MM.1S (cell line): ENCODE results near the gene DDX25.
A peak's percentile ranks its signal among the peaks of the same experiment; 100 is the strongest.

ENCODE experiments used
- DNase-seq: peaks from one replicate; pipeline ENCODE4 v3.0.0-alpha.2; 2015
- H2AFZ ChIP-seq: fragments of 300-600 bp; sonication (generic); 2 replicates; pipeline ENCODE4 v1.6.0; 2016; ENCODE audit warnings: antibody characterized with exemption, low read length
- H3F3A ChIP-seq: fragments of 300-600 bp; sonication (generic); 2 replicates; pipeline ENCODE4 v1.6.1; 2016; ENCODE audit warnings: mild to moderate bottlenecking, antibody characterized with exemption, low read length, moderate library complexity, mixed read lengths; ENCODE audit not compliant: insufficient read depth
- H3K27ac ChIP-seq: fragments of 300-600 bp; sonication (generic); 2 replicates; pipeline ENCODE4 v1.5.1; 2016; ENCODE audit warnings: mild to moderate bottlenecking, low read length
- H3K27me3 ChIP-seq: fragments of 300-600 bp; sonication (generic); replicated peaks from 2 replicates; pipeline ENCODE4 v1.6.0; 2016; ENCODE audit warnings: low read length; ENCODE audit not compliant: insufficient read depth
- H3K36me3 ChIP-seq: fragments of 300-600 bp; sonication (generic); replicated peaks from 2 replicates; pipeline ENCODE4 v1.6.1; 2016; ENCODE audit warnings: mild to moderate bottlenecking, low read length, mixed read lengths; ENCODE audit not compliant: insufficient read depth
- H3K4me1 ChIP-seq: fragments of 300-600 bp; sonication (generic); 2 replicates; pipeline ENCODE4 v1.6.1; 2016; ENCODE audit warnings: low read length, mixed read lengths
- H3K4me2 ChIP-seq: fragments of 300-600 bp; sonication (generic); 2 replicates; pipeline ENCODE4 v1.6.0; 2016; ENCODE audit warnings: low read depth, low read length
- H3K4me3 ChIP-seq: fragments of 300-600 bp; sonication (generic); 2 replicates; pipeline ENCODE4 v1.5.1; 2016; ENCODE audit warnings: low read length, mixed read lengths
- H3K79me2 ChIP-seq: fragments of 300-600 bp; sonication (generic); 2 replicates; pipeline ENCODE4 v1.6.1; 2016; ENCODE audit warnings: mixed run types, low read length, mixed read lengths
- H3K9ac ChIP-seq: fragments of 300-600 bp; sonication (generic); 2 replicates; pipeline ENCODE4 v1.6.1; 2016; ENCODE audit warnings: low read length, mixed read lengths
- H3K9me2 ChIP-seq: fragments of 300-600 bp; sonication (generic); replicated peaks from 2 replicates; pipeline ENCODE4 v1.6.1; 2016; ENCODE audit warnings: mild to moderate bottlenecking, low read length, mixed read lengths; ENCODE audit not compliant: insufficient read depth
- H3K9me3 ChIP-seq: fragments of 300-600 bp; sonication (generic); replicated peaks from 2 replicates; pipeline ENCODE4 v1.6.1; 2016; ENCODE audit warnings: mild to moderate bottlenecking, low read length, mixed read lengths; ENCODE audit not compliant: insufficient read depth
- H4K20me1 ChIP-seq: fragments of 300-600 bp; sonication (generic); 2 replicates; pipeline ENCODE4 v1.6.1; 2016; ENCODE audit warnings: mild to moderate bottlenecking, low read length, moderate library complexity, mixed read lengths; ENCODE audit not compliant: insufficient read depth
- EZH2 ChIP-seq: fragments of 300-600 bp; sonication (generic); optimal IDR thresholded peaks from 2 replicates; pipeline ENCODE3; 2017; ENCODE audit warnings: low read depth, mild to moderate bottlenecking, antibody characterized with exemption, low read length, mixed read lengths
- EZH2phosphoT487 ChIP-seq: fragments of 300-600 bp; sonication (generic); IDR thresholded peaks from 2 replicates; pipeline ENCODE4 v1.6.1; 2018; ENCODE audit warnings: antibody characterized with exemption, low read length
- TF ChIP-seq, protein P1 (sequence below): fragments of 300-600 bp; sonication (generic); IDR thresholded peaks from 2 replicates; pipeline ENCODE4 v1.5.1; 2016; ENCODE audit warnings: antibody characterized with exemption, low read length, mixed read lengths

DDX25 gene

DNA sequence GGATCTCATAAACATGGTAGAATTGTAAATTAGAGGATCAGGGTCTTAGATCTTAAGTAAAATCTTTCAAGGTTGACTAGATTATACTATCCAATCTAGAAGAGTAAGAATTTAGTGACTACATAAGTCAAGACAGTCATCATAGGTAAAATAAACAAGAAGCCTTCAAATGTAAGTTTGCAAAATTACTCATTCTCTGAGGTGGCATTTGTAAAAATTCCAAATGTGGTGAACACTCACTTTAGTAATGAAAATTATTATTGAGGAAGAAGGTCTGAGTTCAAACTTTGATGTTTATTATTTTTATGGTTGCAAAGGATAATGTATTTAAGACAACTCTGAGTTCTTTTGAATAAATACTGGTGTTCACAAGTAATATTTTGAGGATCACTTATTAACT is 12.2 kb upstream of the DDX25 start:
- no peak overlapping the region for H3K4me3 ChIP-seq
- no peak overlapping the region for H3K27ac ChIP-seq
- no peak overlapping the region for H3K4me2 ChIP-seq

GRCh38 chr11:125892994-125893393 is 11.3 kb upstream of the DDX25 start:
- Histone ChIP-seq H3K9me3 (no peaks in the 10 kb centered on the region), H3F3A (peaks cover 3% of the 10 kb centered on the region; the same call in 1 of the 2 replicates), H3K36me3 (peaks cover 9% of the 10 kb centered on the region; the same call in 1 of the 2 replicates), H3K9me2 (no peaks in the 10 kb centered on the region), H3K27ac (no peak overlapping the region), H3K4me2 (no peak overlapping the region), H4K20me1 (no peaks in the 10 kb centered on the region), H3K4me1 (0 out of 2 replicates have a peak, but pooled peaks cover 9% of the 10 kb centered on the region), H3K4me3 (no peak overlapping the region), H2AFZ (no peak overlapping the region), H3K79me2 (peaks cover 100% of the 10 kb centered on the region), H3K27me3 (no peaks in the 10 kb centered on the region), H3K9ac (no peak overlapping the region)
- TF ChIP-seq EZH2phosphoT487 = no peak
- TF ChIP-seq, protein P1, sequence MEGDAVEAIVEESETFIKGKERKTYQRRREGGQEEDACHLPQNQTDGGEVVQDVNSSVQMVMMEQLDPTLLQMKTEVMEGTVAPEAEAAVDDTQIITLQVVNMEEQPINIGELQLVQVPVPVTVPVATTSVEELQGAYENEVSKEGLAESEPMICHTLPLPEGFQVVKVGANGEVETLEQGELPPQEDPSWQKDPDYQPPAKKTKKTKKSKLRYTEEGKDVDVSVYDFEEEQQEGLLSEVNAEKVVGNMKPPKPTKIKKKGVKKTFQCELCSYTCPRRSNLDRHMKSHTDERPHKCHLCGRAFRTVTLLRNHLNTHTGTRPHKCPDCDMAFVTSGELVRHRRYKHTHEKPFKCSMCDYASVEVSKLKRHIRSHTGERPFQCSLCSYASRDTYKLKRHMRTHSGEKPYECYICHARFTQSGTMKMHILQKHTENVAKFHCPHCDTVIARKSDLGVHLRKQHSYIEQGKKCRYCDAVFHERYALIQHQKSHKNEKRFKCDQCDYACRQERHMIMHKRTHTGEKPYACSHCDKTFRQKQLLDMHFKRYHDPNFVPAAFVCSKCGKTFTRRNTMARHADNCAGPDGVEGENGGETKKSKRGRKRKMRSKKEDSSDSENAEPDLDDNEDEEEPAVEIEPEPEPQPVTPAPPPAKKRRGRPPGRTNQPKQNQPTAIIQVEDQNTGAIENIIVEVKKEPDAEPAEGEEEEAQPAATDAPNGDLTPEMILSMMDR = no peak
- no peak for TF ChIP-seq EZH2
- DNase-seq = no peak

More for the DNA sequence above, 12.2 kb upstream of the DDX25 start:
- no peak for DNase-seq
- Histone ChIP-seq H4K20me1 (no peaks in the 10 kb centered on the region), H3K9me2 (no peaks in the 10 kb centered on the region), H3K9ac (no peak overlapping the region), H3K9me3 (no peaks in the 10 kb centered on the region), H3F3A (peaks cover 11% of the 10 kb centered on the region; the same call in 1 of the 2 replicates), H3K27me3 (no peaks in the 10 kb centered on the region), H3K4me1 (0 out of 2 replicates have a peak, but pooled peaks cover 9% of the 10 kb centered on the region), H3K79me2 (peaks cover 91% of the 10 kb centered on the region), H3K36me3 (peaks cover 9% of the 10 kb centered on the region; the same call in 1 of the 2 replicates), H2AFZ (no peak overlapping the region)
- TF ChIP-seq, protein P1 = no peak
- TF ChIP-seq EZH2 = no peak
- no peak for TF ChIP-seq EZH2phosphoT487

DNA sequence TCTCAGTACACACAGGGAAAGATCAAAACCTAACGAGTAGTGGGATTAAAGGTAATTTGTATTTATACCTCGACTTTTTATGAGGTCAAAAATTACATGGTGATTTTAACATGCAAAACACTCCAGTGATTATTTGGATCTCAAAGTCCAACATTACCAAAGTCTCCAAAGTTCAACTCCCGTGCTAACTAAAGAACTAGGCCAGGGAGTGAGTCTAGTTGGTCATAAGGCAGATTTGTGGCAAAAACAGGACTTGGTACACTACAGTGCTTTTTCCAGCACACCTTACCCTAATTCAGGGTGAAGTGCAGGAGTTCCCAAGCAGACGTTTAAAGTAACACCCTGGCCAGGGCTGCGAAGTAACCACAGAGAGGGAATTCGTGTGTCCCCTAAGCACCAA is 2.4 kb upstream of the DDX25 start:
- Histone ChIP-seq H4K20me1 (no peaks in the 10 kb centered on the region), H3K27me3 (peaks cover 10% of the 10 kb centered on the region; the same call in 1 of the 2 replicates), H3K9me2 (no peaks in the 10 kb centered on the region), H3K4me3 (no peak overlapping the region), H2AFZ (no peak overlapping the region), H3K4me2 (peak overlapping the region; percentile 70; the same call in 1 of the 2 replicates), H3K27ac (no peak overlapping the region), H3F3A (peaks cover 11% of the 10 kb centered on the region), H3K9ac (no peak overlapping the region), H3K36me3 (peaks cover 3% of the 10 kb centered on the region; the same call in 1 of the 2 replicates), H3K79me2 (peaks cover 58% of the 10 kb centered on the region), H3K4me1 (no peaks in the 10 kb centered on the region; the same call in 1 of the 2 replicates), H3K9me3 (no peaks in the 10 kb centered on the region)
- no peak for DNase-seq
- TF ChIP-seq, protein P1 = no peak
- TF ChIP-seq EZH2phosphoT487 (no peak), EZH2 (no peak)
